Measurements from ENCODE around the gene MYO19.

DNA sequence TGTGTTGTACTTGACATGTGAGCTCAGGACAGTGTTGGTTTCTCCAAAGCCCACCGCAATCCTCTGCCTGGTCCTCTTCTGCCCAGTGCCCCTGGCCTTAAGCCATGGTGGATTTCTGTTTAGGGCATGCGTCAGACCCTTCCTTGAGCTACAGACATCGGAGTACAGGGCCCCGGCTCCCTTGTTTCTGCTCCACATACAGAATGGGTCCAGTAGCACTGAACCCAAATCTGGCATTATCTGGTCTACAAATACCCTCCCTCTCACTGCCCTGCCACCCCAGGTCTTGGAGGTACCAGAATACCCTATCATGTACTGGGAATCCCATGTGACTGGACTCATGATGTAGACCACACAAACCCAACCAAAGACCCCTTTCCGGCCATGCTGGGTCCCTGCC lies 75.6 kb downstream of the MYO19 start:
- TF ChIP-seq EZH2phosphoT487 (IDR thresholded peaks at IDR 0.05; ENCODE audit: low read length), result no peak
- TF ChIP-seq, protein P1, sequence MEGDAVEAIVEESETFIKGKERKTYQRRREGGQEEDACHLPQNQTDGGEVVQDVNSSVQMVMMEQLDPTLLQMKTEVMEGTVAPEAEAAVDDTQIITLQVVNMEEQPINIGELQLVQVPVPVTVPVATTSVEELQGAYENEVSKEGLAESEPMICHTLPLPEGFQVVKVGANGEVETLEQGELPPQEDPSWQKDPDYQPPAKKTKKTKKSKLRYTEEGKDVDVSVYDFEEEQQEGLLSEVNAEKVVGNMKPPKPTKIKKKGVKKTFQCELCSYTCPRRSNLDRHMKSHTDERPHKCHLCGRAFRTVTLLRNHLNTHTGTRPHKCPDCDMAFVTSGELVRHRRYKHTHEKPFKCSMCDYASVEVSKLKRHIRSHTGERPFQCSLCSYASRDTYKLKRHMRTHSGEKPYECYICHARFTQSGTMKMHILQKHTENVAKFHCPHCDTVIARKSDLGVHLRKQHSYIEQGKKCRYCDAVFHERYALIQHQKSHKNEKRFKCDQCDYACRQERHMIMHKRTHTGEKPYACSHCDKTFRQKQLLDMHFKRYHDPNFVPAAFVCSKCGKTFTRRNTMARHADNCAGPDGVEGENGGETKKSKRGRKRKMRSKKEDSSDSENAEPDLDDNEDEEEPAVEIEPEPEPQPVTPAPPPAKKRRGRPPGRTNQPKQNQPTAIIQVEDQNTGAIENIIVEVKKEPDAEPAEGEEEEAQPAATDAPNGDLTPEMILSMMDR (IDR thresholded peaks at IDR 0.05; ENCODE audit: low read length), result no peak
